SK-N-SH (cell line): ENCODE data around the gene GOLPH3L. TPM values are rescaled to one million over a fixed set of nuclear protein-coding genes. Genes with fewer than 3 reads are reported as not detected.

Experiments
- CTCF ChIA-PET: fragments of 300-600, 350-600 bp; formaldehyde crosslinking; extraction: SDS; loops from one replicate; lab custom pipeline; 2021; lab: Yijun Ruan, JAX
- POLR2A ChIA-PET: fragments of 350-600 bp; sonication (Branson Sonifier 250); formaldehyde crosslinking; extraction: SDS; loops from one replicate; lab custom pipeline; 2020; ENCODE audit warnings: antibody characterized with exemption, inconsistent platforms; lab: Yijun Ruan, JAX
- DNase-seq: peaks from one replicate; pipeline ENCODE4 v3.0.0; 2012
- H2AFZ ChIP-seq: fragments of 200-600 bp; sonication (generic); 2 replicates; pipeline ENCODE4 v1.8.1; 2016; ENCODE audit warnings: antibody characterized with exemption, mild to moderate bottlenecking, low read depth
- H3F3A ChIP-seq: fragments of 200-600 bp; sonication (generic); replicated peaks from 2 replicates; pipeline ENCODE3; 2016; ENCODE audit warnings: antibody characterized with exemption, mild to moderate bottlenecking; ENCODE audit not compliant: insufficient read depth
- H3K27ac ChIP-seq, 2 experiments: fragments of 200-500 bp in 1 of 2; fragments of 200-600 bp in 1 of 2; sonication (Bioruptor generic) in 1 of 2; sonication (generic), shearing (Covaris generic) in 1 of 2; 2 replicates each; pipeline versions ENCODE4 v1.5.1 to v1.6.1; 2014 to 2016; ENCODE audit warnings: low read depth in 2 of 2, inconsistent platforms in 1 of 2, low read length in 1 of 2, mild to moderate bottlenecking in 1 of 2, mixed read lengths in 1 of 2
- H3K27me3 ChIP-seq: fragments of 200-600 bp; sonication (generic), shearing (Covaris generic); 2 replicates; pipeline ENCODE4 v1.6.1; 2016; ENCODE audit warnings: mixed run types; ENCODE audit not compliant: insufficient read depth
- H3K36me3 ChIP-seq, 2 experiments: fragments of 200-500 bp in 1 of 2; fragments of 200-600 bp in 1 of 2; sonication (Bioruptor generic) in 1 of 2; sonication (generic) in 1 of 2; replicated peaks in 1 of 2; 2 replicates each; pipeline versions ENCODE3 to v1.5.1; 2014 to 2016; ENCODE audit warnings: low read length in 1 of 2, mild to moderate bottlenecking in 1 of 2; ENCODE audit not compliant: insufficient read depth in 2 of 2, control insufficient read depth in 1 of 2
- H3K4me1 ChIP-seq, 2 experiments: fragments of 200-500 bp in 1 of 2; fragments of 200-600 bp in 1 of 2; sonication (Bioruptor generic) in 1 of 2; sonication (generic), shearing (Covaris generic) in 1 of 2; 2 replicates each; pipeline versions ENCODE4 v1.5.1 to v1.6.1; 2014 to 2016; ENCODE audit warnings: low read depth in 1 of 2, low read length in 1 of 2, mixed run types in 1 of 2; ENCODE audit not compliant: insufficient read depth in 2 of 2, control insufficient read depth in 1 of 2
- H3K4me2 ChIP-seq: fragments of 200-600 bp; sonication (generic), shearing (Covaris generic); 2 replicates; pipeline ENCODE4 v1.6.1; 2017; ENCODE audit warnings: mixed run types
- H3K4me3 ChIP-seq, 2 experiments: fragments of 200-500 bp in 1 of 2; fragments of 200-600 bp in 1 of 2; sonication (Bioruptor generic) in 1 of 2; sonication (generic), shearing (Covaris generic) in 1 of 2; 2 replicates each; pipeline versions ENCODE4 v1.5.1 to v1.8.1; 2014 to 2016; ENCODE audit warnings: low read depth in 2 of 2, inconsistent platforms in 1 of 2, low read length in 1 of 2, mild to moderate bottlenecking in 1 of 2, mixed read lengths in 1 of 2, moderate library complexity in 1 of 2
- H3K79me2 ChIP-seq: fragments of 200-600 bp; sonication (generic); 2 replicates; pipeline ENCODE4 v1.8.1; 2017; ENCODE audit warnings: mild to moderate bottlenecking; ENCODE audit not compliant: insufficient read depth
- H3K9ac ChIP-seq: fragments of 200-600 bp; sonication (generic); 2 replicates; pipeline ENCODE4 v1.6.1; 2017; ENCODE audit warnings: mixed run types
- H3K9me2 ChIP-seq: fragments of 200-600 bp; sonication (generic); 2 replicates; pipeline ENCODE4 v1.6.1; 2017; ENCODE audit warnings: mixed run types
- H3K9me3 ChIP-seq: fragments of 200-600 bp; sonication (generic); 2 replicates; pipeline ENCODE4 v1.6.1; 2017; ENCODE audit warnings: mixed run types, mild to moderate bottlenecking, moderate library complexity
- H4K20me1 ChIP-seq: fragments of 200-600 bp; sonication (generic); 2 replicates; pipeline ENCODE4 v1.6.1; 2017; ENCODE audit warnings: mild to moderate bottlenecking, mixed run types; ENCODE audit not compliant: insufficient read depth
- CHD2 ChIP-seq: fragments of 150-350 bp; IDR thresholded peaks from 2 replicates; pipeline ENCODE4 v1.6.1; 2018; ENCODE audit warnings: low read length; ENCODE audit not compliant: partially characterized antibody
- ELF1 ChIP-seq: IDR thresholded peaks from 2 replicates; pipeline ENCODE4 v1.4.0; 2012
- EP300 ChIP-seq, 2 experiments: IDR thresholded peaks; 2 replicates each; pipeline versions ENCODE4 v1.4.0 to v1.6.1; 2012; ENCODE audit warnings: borderline replicate concordance in 1 of 2, low read depth in 1 of 2, low read length in 1 of 2
- EZH2phosphoT487 ChIP-seq: fragments of 200-600 bp; sonication (generic); IDR thresholded peaks from 2 replicates; pipeline ENCODE4 v1.6.1; 2017; ENCODE audit warnings: low read depth, mixed run types, mild to moderate bottlenecking, antibody characterized with exemption, moderate library complexity, borderline replicate concordance
- FOSL2 ChIP-seq: IDR thresholded peaks from 2 replicates; pipeline ENCODE4 v1.4.0; 2012; ENCODE audit warnings: low read depth, mild to moderate bottlenecking, moderate library complexity, borderline replicate concordance
- FOXM1 ChIP-seq: IDR thresholded peaks from 2 replicates; pipeline ENCODE4 v1.4.0; 2012; ENCODE audit warnings: low read depth, mild to moderate bottlenecking
- GABPA ChIP-seq: IDR thresholded peaks from 2 replicates; pipeline ENCODE4 v1.4.0; 2012; ENCODE audit warnings: low read depth, mild to moderate bottlenecking
- GATA2 ChIP-seq: sonication (generic); formaldehyde crosslinking; IDR thresholded peaks from 2 replicates; pipeline ENCODE4 v1.5.0; 2020; ENCODE audit warnings: mild to moderate bottlenecking, missing genetic modification reagents
- IRF3 ChIP-seq: fragments of 150-350 bp; IDR thresholded peaks from 2 replicates; pipeline ENCODE4 v1.6.1; 2016; ENCODE audit warnings: mild to moderate bottlenecking, low read depth, low read length
- JUND ChIP-seq: IDR thresholded peaks from 2 replicates; pipeline ENCODE4 v1.4.0; 2012
- MAX ChIP-seq: IDR thresholded peaks from 2 replicates; pipeline ENCODE4 v1.4.0; 2012; ENCODE audit warnings: low read depth
- MXI1 ChIP-seq: IDR thresholded peaks from 2 replicates; pipeline ENCODE4 v1.6.1; 2012; ENCODE audit warnings: mild to moderate bottlenecking, low read depth, low read length, improper control_type of control experiment
- NFIC ChIP-seq: IDR thresholded peaks from 2 replicates; pipeline ENCODE4 v1.4.0; 2012; ENCODE audit warnings: borderline replicate concordance
- NRF1 ChIP-seq: IDR thresholded peaks from 2 replicates; pipeline ENCODE4 v1.6.1; 2012; ENCODE audit warnings: low read depth, mild to moderate bottlenecking, low read length
- POLR2AphosphoS5 ChIP-seq: IDR thresholded peaks from 2 replicates; pipeline ENCODE4 v1.6.1; 2012; ENCODE audit warnings: low read depth, low read length
- RAD21 ChIP-seq: IDR thresholded peaks from 2 replicates; pipeline ENCODE4 v1.6.1; 2012; ENCODE audit warnings: mild to moderate bottlenecking, low read length
- RCOR1 ChIP-seq: fragments of 150-350 bp; IDR thresholded peaks from 2 replicates; pipeline ENCODE4 v1.6.1; 2017; ENCODE audit warnings: antibody characterized with exemption, low read length
- REST ChIP-seq: IDR thresholded peaks from 2 replicates; pipeline ENCODE4 v1.6.1; 2012; ENCODE audit warnings: mild to moderate bottlenecking, low read depth, low read length, moderate library complexity
- RFX5 ChIP-seq: IDR thresholded peaks from 2 replicates; pipeline ENCODE4 v1.6.1; 2012; ENCODE audit warnings: mild to moderate bottlenecking, improper control_type of control experiment, low read length
- RXRA ChIP-seq: IDR thresholded peaks from 2 replicates; pipeline ENCODE4 v1.4.0; 2012; ENCODE audit warnings: low read depth, mild to moderate bottlenecking, borderline replicate concordance
- TAF1 ChIP-seq: IDR thresholded peaks from 2 replicates; pipeline ENCODE4 v1.6.1; 2012; ENCODE audit warnings: low read depth, mild to moderate bottlenecking, low read length, moderate library complexity, borderline replicate concordance
- TCF12 ChIP-seq: IDR thresholded peaks from 2 replicates; pipeline ENCODE4 v1.4.0; 2012
- YY1 ChIP-seq: IDR thresholded peaks from 2 replicates; pipeline ENCODE4 v1.4.0; 2012; ENCODE audit warnings: low read depth, mild to moderate bottlenecking
- WGBS: methylation state at CpG from one replicate; pipeline ENCODE4 v1.1.6; 2017; ENCODE audit warnings: low lambda C conversion rate; 5-methylcytosine and 5-hydroxymethylcytosine counted together
- polyA plus RNA-seq, 3 experiments: library from polyadenylated mRNA; depleted of rRNA; stranded (reverse); fragments of >200 nt; gene quantifications; 2 replicates each; pipeline ENCODE4 v1.2.3, GENCODE V29; 2012
- TF ChIP-seq, protein P1 (sequence below): IDR thresholded peaks from 2 replicates; pipeline ENCODE4; 2012

The GOLPH3L gene
- polyA plus RNA-seq (2012; rRNA removed): 7.8 and 8.1 TPM in 2 replicates
- polyA plus RNA-seq (2012; cell fraction: cytosol; rRNA removed): 9.8 and 11.3 TPM in 2 replicates
- polyA plus RNA-seq (2012; cell fraction: nucleus; rRNA removed): 2.6 and 6.2 TPM in 2 replicates

- Histone ChIP-seq H3K79me2 (peaks cover 22% of the 10 kb centered on the region), H3K9ac (peak within 1 kb of the TSS; percentile 73), H3K4me3 (peak within 1 kb of the TSS; percentile 95), H3K4me2 (peak within 1 kb of the TSS; percentile 76), H3K4me1 (peaks cover 9 to 17% of the 10 kb centered on the region in 2 experiments; a peak in 2 of 4 replicates), H4K20me1 (no peaks in the 10 kb centered on the region), H3K36me3 (peaks cover 22 to 27% of the 10 kb centered on the region in 2 experiments), H3K9me2 (no peaks in the 10 kb centered on the region), H3F3A (peaks cover 4% of the 10 kb centered on the region), H3K27ac (peak within 1 kb of the TSS in 1 of 2 experiments; percentile 82; a peak in 3 of 4 replicates), H3K9me3 (no peaks in the 10 kb centered on the region), H3K27me3 (no peaks in the 10 kb centered on the region), H2AFZ (peak within 1 kb of the TSS; percentile 99)
- ChIA-PET CTCF (interaction anchor here (0.6 to 1.6 kb wide), 6 partner anchors 9 to 314 kb away, joined by 3 to 8 read pairs (median 4); no protein-coding TSS in a partner anchor), POLR2A (interaction anchor here (0.6 to 1.6 kb wide), 4 partner anchors 9 to 118 kb away, joined by 3 to 5 read pairs (median 4); partner anchors contain the start of genes ENSA and MCL1)
- peak; percentile 84 for DNase-seq
- TF ChIP-seq JUND (no peak), FOXM1 (no peak), MAX (peak; percentile 48), RFX5 (peak; percentile 93), GABPA (no peak), MXI1 (peak; percentile 65; the same call in 1 of the 2 replicates), TAF1 (peak; percentile 68), NRF1 (no peak), EP300 (IDR thresholded peaks at IDR 0.05; ENCODE audit: borderline replicate concordance in 1 of 2, low read depth in 1 of 2, low read length in 1 of 2) (no peak; a peak in 1 of 4 replicates), NFIC (no peak), EZH2phosphoT487 (no peak), GATA2 (no peak), YY1 (no peak), RCOR1 (peak; percentile 68), REST (no peak), TCF12 (peak; percentile 22; the same call in 1 of the 2 replicates), FOSL2 (no peak), IRF3 (peak; percentile 91), POLR2AphosphoS5 (peak; percentile 84), RXRA (no peak), ELF1 (peak; percentile 85), RAD21 (peak; percentile 14; the same call in 1 of the 2 replicates), CHD2 (peak; percentile 97)
- TF ChIP-seq, protein P1, sequence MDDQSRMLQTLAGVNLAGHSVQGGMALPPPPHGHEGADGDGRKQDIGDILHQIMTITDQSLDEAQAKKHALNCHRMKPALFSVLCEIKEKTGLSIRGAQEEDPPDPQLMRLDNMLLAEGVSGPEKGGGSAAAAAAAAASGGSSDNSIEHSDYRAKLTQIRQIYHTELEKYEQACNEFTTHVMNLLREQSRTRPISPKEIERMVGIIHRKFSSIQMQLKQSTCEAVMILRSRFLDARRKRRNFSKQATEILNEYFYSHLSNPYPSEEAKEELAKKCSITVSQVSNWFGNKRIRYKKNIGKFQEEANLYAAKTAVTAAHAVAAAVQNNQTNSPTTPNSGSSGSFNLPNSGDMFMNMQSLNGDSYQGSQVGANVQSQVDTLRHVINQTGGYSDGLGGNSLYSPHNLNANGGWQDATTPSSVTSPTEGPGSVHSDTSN: peak; percentile 99
- 2% methylated on average over 18 of the region's 18 CpGs for WGBS
Measured at GRCh38 chr1:150696995-150697927, at the start of gene GOLPH3L. Gene GOLPH3L, minus strand, starts transcription at chr1:150697154. Its CDS starts 2,316 bp downstream, at chr1:150694838.
